ENCODE results near the gene ZBTB2. TPM values are rescaled to one million over a fixed set of nuclear protein-coding genes. Genes with fewer than 3 reads are reported as not detected.
"Not testable (repeated sequence)": the region's sequence is repeated elsewhere in the genome, so short reads cannot be mapped to it uniquely, and the experiment has no call there.

The ZBTB2 gene
- total RNA-seq, 1 experiment from 2014 or later: 20.3 TPM

GRCh38 chr6:151327101-151327500, 64.3 kb downstream of the ZBTB2 start:
- DNase-seq (ENCODE audit: low spot score): no peak

DNA sequence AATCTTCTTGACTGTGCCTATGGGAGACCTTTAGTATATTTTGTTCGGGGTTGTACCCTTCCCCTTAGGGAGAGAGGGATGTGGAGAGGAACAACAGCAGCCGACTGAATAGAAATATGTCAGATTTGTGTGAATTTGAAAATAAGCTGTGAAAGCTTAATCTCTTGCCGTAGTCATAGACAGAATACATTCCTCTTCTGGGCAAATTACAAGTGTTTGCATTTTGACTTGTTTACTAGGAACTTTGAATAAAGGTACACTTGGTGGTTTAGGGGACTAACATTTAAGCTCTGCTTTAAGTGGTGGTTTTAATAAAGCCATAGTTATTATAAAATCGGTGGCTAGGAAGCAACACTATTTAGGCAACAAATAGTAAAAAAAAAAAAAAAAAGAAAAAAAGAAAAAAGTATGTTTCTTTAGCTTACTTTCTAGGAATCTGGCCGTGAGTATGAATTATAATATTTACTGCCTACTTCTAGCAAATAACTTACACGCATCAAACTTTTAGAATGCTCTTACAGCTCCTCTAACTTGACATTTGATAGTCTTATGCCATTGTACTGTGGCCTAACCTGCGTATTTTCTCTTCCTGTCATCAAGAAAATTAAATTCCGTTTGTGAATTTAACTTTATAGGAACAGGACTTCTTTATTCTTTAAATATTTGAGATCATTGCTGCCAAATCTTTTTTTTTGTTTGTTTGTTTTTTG, 65.1 kb downstream of the ZBTB2 start:
- no peak for DNase-seq (ENCODE audit: low spot score)

- peak; percentile 34 for DNase-seq (ENCODE audit: low spot score)
Observed at GRCh38 chr6:151325075-151326050, 66.0 kb downstream of the ZBTB2 start.

DNA sequence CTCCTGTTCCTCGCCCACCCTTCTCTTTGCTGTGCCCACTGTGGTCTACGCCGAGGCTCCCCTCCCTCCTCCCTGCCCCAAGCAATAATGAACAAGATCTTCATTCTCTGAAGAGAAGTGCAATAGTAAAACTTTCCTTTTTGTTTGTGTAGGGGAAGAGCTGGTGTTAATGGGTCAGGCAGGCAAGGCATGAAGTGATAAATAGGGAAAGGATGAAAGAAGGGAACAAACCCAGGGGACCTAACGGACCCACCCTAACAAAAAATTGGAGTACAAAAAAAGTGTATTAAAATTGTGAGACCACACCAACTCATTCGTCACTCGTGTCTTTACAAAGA, 66.9 kb downstream of the ZBTB2 start:
- DNase-seq (ENCODE audit: low spot score): no peak

GRCh38 chr6:151323791-151324487, 67.4 kb downstream of the ZBTB2 start:
- peak; percentile 87 for DNase-seq (ENCODE audit: low spot score)

GRCh38 chr6:151322570-151322969, 68.8 kb downstream of the ZBTB2 start:
- no peak for DNase-seq (ENCODE audit: low spot score)

- DNase-seq (ENCODE audit: low spot score): no peak
Observed at GRCh38 chr6:151321438-151321837, 69.9 kb downstream of the ZBTB2 start.

DNA sequence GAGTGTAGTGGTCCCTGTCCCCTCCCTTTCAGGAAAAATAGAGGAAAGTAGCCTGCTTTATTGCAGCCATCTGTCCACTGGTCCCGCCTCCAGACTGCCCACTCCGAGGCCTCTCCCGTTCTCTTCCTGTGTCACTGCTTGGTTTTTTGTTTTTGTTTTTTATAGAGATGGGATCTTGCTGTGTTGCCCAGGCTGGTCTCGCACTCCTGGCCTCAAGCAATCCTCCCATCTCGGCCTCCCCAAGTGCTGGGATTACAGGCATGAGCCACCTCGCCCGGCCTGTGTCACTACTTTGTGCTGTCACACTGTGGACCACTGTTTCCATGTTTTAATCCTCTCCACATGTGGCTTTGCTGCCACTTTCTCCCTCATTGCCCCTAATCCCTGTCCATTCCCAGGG, 71.2 kb downstream of the ZBTB2 start:
- no peak for DNase-seq (ENCODE audit: low spot score)

GRCh38 chr6:151317995-151318365, 73.4 kb downstream of the ZBTB2 start:
- DNase-seq (ENCODE audit: low spot score): no peak

DNA sequence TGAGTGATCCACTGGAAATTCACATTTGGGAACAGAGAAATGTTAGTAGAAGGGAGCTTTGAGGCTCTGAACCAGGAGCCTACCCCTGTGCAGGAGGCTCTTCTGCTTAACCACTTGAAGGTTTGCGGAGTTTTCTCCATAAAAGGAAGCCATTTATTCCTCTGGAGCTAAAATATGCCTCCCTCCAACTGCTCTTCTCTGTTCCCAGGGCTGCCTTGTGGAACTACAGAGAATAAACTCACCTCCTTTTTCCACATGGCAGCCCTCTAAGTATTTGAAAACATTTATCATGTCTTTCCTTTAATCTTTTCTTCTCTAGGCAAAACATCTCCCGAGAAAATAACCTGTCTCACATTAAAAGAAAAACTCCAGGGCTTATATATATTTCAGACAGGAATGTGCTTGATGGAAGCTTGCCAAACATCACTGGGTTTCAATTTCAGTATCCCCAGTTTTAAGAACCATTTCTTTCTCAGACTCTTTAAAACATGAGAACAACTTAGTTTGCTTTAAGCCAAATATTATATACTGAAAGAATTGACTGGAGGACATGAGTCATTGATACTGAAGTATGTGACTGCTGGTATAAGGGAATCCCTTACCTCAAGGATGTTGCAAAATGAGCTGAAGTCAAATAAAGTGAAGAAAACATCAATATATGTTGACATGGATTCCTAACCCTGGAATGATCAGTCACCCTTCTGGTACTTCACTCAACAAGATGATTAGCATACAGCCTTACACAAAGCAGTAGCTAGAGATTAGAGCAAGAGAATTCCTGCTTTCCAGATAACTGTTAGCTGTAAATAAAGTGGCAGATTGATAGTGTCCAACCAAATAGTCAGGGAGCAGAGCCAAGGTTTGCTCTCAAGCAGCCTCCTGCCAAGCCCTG, 74.0 kb downstream of the ZBTB2 start:
- no peak for DNase-seq (ENCODE audit: low spot score)

GRCh38 chr6:151315661-151316060, 75.7 kb downstream of the ZBTB2 start:
- not testable (repeated sequence) for DNase-seq (ENCODE audit: low spot score)

Small RNA genes lying within 50 kb of the gene (small RNA-seq; reads per million reads assigned to genes)
- not detected for gene RF00019

Other genes with a start within 250 kb of the ZBTB2 start
- gene AKAP12, start 151.6 kb downstream of the ZBTB2 start, total RNA-seq (2014; rRNA removed; shearing (Covaris generic)): 0.46 and 1.4 TPM in 2 replicates
- gene RMND1, start 60.6 kb upstream of the ZBTB2 start, total RNA-seq (2014; rRNA removed; shearing (Covaris generic)): 9.6 and 11.2 TPM in 2 replicates
- gene CCDC170, start 102.5 kb upstream of the ZBTB2 start, total RNA-seq (2014; rRNA removed; shearing (Covaris generic)): 0.05 and 1.6 TPM in 2 replicates

Data from HT-29 (cell line).